GM18868 (cell line): Measurements from ENCODE around the gene RPUSD3.

Experiments used
- ATAC-seq: cut with Tn5 transposase; IDR thresholded peaks from one replicate; pipeline ENCODE4 v1.9.1; 2021; ENCODE audit warnings: mild to moderate bottlenecking, moderate library complexity; ENCODE audit not compliant: unreplicated experiment

The RPUSD3 gene

GRCh38 chr3:9806688-9807589 is 36.9 kb downstream of the RPUSD3 start:
- no peak for ATAC-seq

GRCh38 chr3:9806137-9806536 is 37.7 kb downstream of the RPUSD3 start:
- no peak for ATAC-seq

GRCh38 chr3:9804996-9805395 is 38.8 kb downstream of the RPUSD3 start:
- ATAC-seq, result no peak

GRCh38 chr3:9803494-9803893 is 40.3 kb downstream of the RPUSD3 start:
- ATAC-seq, result no peak

- no peak for ATAC-seq
Measured at GRCh38 chr3:9800529-9800928, 43.3 kb downstream of the RPUSD3 start.

GRCh38 chr3:9797196-9797945 is 46.4 kb downstream of the RPUSD3 start:
- no peak for ATAC-seq

GRCh38 chr3:9795207-9795606 is 48.6 kb downstream of the RPUSD3 start:
- ATAC-seq, result peak; percentile 35

- no peak for ATAC-seq
Measured at GRCh38 chr3:9794400-9794799, 49.4 kb downstream of the RPUSD3 start.

- ATAC-seq, result no peak
Measured at GRCh38 chr3:9793161-9793781, 50.5 kb downstream of the RPUSD3 start.

- peak; percentile 74 for ATAC-seq
Measured at GRCh38 chr3:9792405-9793160, 51.2 kb downstream of the RPUSD3 start, which contains the start of the genes ARPC4 and TADA3. Gene ARPC4 (plus strand): TSS chr3:9793082. CDS start chr3:9793122, 40 bp downstream. Gene TADA3 (minus strand): TSS chr3:9792473. CDS start chr3:9791466, 1,007 bp downstream.

GRCh38 chr3:9791790-9792404 is 51.9 kb downstream of the RPUSD3 start:
- no peak for ATAC-seq

GRCh38 chr3:9791127-9791526 is 52.7 kb downstream of the RPUSD3 start:
- ATAC-seq, result no peak
